ENCODE results near the gene BANP.

The BANP gene

DNA sequence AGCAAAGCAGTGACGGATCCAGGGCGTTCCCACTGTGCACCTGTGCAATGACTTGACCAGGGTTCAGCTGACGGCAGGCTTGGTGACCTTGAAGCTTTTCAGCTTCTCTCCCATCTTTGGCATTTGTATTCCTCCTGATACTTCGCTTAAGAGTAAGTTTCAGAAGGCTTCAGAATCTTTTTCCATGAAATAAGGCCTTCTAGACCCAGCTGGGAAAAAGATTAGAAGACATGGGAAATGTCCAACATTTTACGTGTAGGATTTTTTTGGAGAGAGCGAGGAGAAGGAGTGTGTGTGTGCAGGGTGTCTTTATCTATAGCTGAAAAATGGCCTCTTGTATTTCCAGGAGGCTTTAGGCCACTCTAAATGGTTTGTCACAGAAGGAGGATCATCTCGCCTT lies 104.1 kb downstream of the BANP start:
- TF ChIP-seq, protein P1, sequence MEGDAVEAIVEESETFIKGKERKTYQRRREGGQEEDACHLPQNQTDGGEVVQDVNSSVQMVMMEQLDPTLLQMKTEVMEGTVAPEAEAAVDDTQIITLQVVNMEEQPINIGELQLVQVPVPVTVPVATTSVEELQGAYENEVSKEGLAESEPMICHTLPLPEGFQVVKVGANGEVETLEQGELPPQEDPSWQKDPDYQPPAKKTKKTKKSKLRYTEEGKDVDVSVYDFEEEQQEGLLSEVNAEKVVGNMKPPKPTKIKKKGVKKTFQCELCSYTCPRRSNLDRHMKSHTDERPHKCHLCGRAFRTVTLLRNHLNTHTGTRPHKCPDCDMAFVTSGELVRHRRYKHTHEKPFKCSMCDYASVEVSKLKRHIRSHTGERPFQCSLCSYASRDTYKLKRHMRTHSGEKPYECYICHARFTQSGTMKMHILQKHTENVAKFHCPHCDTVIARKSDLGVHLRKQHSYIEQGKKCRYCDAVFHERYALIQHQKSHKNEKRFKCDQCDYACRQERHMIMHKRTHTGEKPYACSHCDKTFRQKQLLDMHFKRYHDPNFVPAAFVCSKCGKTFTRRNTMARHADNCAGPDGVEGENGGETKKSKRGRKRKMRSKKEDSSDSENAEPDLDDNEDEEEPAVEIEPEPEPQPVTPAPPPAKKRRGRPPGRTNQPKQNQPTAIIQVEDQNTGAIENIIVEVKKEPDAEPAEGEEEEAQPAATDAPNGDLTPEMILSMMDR (IDR thresholded peaks at IDR 0.05; ENCODE audit: insufficient read depth, low read depth, low read length, missing control alignments), result no peak
- no peak overlapping the region for H3K4me3 ChIP-seq (ENCODE audit: low read length)
- no peak for DNase-seq (ENCODE audit: low read depth)

DNA sequence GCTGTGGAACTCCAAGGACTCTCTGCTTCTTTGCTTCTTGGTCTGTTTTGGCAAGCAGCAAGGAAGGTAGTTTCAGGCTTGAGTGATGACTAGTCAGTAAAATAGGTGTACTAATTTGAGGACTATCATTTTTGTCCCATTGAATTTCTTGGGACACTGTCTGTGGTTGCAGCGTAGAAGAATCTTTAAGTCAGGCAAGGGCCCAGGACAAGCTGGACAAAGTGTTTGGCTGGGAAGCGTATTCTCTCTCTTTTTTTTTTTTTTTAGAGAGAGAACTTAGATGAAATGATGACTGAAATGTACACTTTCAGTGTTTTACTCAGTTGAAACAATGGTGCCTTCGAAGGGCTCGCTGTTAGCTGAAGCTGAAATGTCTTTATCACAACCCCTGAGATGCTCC lies 105.0 kb downstream of the BANP start:
- DNase-seq (ENCODE audit: low read depth), result no peak
- TF ChIP-seq, protein P1 (IDR thresholded peaks at IDR 0.05; ENCODE audit: insufficient read depth, low read depth, low read length, missing control alignments), result no peak
- no peak overlapping the region for H3K4me3 ChIP-seq (ENCODE audit: low read length)

DNA sequence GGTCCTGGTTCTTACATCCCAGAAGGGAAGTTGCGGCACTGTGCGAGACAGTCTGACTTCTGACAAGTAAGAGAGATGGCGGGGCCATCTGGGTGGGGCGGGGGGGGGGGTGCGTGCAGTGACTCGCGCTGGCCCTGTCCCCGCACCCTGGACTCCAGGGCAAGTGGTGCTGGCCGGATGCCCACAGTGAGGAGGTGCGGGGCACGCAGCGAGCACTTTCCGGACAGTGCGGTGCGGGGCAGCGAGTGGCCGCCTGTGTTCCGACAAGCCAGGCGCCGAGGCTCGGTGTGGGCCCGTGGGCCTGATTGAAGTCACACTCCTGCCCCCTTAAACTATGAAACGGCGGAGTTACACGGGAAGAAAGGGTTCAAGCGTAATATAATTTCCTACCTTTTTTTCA lies 106.4 kb downstream of the BANP start:
- TF ChIP-seq, protein P1 (IDR thresholded peaks at IDR 0.05; ENCODE audit: insufficient read depth, low read depth, low read length, missing control alignments), result no peak
- H3K4me3 ChIP-seq (ENCODE audit: low read length), result no peak overlapping the region
- DNase-seq (ENCODE audit: low read depth), result no peak

DNA sequence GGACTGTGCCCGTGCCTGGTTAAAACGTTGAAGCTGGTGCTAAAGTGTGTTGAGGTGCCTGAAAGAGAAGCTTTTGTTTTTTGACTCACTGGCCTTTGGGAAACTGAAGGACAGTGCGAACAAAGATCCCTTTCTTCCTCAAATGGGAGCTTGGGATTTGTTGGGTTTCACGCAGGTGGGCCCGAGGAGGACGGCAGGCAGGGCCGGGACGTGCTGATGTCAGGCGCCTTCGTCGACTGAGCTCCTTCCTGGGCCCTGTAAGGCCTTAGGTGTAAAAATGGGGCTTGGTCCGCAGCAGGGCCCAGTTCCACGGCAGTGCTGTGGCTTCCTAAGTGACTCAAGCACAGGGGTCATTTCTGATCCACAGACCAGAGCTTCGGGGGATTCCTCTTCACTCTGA lies 106.9 kb downstream of the BANP start:
- DNase-seq (ENCODE audit: low read depth), result no peak
- TF ChIP-seq, protein P1 (IDR thresholded peaks at IDR 0.05; ENCODE audit: insufficient read depth, low read depth, low read length, missing control alignments), result no peak
- no peak overlapping the region for H3K4me3 ChIP-seq (ENCODE audit: low read length)

DNA sequence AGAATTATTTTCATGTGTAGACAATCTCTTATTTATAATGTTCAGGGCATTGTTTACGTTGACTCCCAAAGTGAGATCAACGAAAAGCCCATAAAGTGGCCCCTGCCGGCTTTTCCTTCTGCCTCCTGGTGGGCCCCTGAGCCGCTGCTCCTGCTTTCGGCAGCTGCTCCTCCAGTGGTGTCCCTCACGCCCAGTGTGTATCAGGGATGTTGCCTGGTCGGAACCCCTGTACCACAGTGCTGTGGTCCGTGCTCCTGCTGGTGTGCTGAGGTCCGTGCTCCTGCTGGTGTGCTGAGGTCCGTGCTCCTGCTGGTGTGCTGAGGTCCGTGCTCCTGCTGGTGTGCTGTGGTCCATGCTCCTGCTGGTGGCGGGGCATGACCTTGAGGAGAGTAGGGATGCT lies 107.6 kb downstream of the BANP start:
- no peak for DNase-seq (ENCODE audit: low read depth)
- H3K4me3 ChIP-seq (ENCODE audit: low read length), result no peak overlapping the region
- TF ChIP-seq, protein P1 (IDR thresholded peaks at IDR 0.05; ENCODE audit: insufficient read depth, low read depth, low read length, missing control alignments), result no peak

DNA sequence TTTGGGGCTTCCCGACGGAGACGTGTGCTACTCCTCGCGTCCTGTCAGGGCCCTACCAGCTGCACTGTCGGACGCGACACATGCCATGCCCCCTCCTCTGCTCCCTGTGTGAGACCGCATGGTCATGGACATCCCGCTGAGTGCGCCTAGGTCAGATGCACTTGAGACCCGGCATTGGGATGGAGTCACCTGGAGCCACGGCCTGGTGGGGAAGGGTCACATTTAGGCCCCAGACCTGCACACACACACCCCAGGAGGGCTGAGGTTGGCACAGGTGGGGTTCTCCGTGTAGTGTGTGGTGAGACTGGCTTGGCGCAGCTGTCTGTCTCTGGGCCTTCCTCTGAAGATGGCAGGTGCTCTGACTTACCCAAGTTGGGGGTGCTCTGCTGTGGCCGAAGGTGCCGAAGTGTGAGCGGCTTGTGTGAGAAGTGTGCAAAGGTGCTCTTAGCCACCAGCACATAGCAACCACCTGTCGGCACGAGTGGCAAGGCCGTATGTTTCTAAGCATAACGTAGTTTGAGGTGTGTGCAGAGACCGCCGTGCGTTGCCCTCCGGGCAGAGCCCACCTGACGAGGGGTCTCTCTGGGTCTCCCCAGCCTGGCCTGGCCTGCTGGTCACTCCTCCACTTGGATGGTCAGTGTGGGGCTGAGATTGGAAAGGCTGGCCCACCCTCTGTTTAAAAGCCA lies 108.6 kb downstream of the BANP start:
- no peak for DNase-seq (ENCODE audit: low read depth)
- H3K4me3 ChIP-seq (ENCODE audit: low read length), result no peak overlapping the region
- TF ChIP-seq, protein P1 (IDR thresholded peaks at IDR 0.05; ENCODE audit: insufficient read depth, low read depth, low read length, missing control alignments), result no peak
